HG02623 (cell line): ENCODE measurements around the gene SMYD2.
"Not testable (repeated sequence)": the region's sequence is repeated elsewhere in the genome, so short reads cannot be mapped to it uniquely, and the experiment has no call there.

ENCODE experiments used
- ATAC-seq: cut with Tn5 transposase; IDR thresholded peaks from one replicate; pipeline ENCODE4 v1.9.1; 2021; ENCODE audit warnings: moderate library complexity; ENCODE audit not compliant: unreplicated experiment

Gene SMYD2

DNA sequence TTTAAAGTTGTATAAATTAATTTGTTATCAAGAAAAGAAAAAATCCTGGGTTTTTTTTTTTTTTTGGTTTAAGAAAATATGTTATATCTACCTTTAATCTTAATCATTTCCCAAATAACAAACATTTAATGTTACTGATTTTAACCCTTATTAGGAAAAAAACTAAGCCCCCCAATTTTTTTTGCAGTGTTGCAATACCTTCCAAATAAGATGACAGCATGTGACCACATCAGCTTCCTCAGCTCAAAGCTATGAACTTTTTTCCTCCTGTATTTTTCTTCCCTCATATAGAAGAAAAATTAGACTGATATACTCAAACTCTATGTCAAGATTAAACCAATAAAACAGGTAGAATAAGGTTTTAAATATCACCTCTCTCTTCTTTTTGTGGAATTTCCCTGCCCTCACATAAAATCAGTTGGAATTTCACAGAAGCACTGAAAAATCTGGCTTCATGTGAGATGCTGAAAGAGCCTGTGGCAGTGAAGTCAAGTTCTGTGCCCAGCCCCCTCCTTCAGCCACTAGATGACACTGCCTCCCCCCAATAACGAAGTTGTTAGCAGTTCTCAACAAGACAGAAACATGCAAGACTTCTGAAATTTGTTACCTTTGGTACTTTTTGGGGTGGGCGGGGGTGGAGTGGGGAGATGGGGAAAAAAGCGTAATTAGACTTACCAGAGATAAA lies 9.6 kb upstream of the SMYD2 start:
- ATAC-seq: no peak

DNA sequence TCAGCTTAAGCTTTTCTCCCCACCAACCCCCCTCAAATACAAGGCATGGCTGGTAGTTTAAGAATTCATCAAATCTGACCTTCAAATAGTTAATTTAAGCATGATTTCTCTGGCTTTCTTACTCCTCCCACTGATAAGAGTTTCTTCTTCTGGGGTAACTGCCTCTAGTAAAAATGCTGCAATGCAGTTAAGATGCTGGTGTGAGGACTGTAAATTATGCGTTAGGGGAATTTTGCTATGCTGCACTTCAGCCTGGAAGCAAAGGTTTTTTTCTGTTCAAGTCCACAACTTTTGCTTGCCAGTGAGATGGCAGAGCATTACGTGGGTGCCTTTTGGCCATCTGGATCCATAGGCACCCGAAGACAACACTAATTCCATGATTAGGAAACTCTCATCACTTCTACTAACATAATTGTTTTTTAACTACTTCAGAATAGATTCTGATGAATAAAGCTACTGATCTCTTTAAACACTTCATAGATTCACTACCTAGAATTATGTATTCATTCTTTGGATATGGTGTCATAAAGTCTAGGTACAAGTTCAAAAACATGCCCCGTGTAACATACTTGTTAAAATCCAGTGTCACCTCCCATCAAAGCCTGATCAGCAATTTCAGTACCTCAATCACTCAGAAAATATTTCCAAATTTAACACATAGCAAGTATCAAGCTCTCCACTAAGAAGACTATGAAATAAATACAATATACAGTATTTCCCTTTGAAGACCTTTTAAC lies 8.8 kb upstream of the SMYD2 start:
- ATAC-seq: no peak

DNA sequence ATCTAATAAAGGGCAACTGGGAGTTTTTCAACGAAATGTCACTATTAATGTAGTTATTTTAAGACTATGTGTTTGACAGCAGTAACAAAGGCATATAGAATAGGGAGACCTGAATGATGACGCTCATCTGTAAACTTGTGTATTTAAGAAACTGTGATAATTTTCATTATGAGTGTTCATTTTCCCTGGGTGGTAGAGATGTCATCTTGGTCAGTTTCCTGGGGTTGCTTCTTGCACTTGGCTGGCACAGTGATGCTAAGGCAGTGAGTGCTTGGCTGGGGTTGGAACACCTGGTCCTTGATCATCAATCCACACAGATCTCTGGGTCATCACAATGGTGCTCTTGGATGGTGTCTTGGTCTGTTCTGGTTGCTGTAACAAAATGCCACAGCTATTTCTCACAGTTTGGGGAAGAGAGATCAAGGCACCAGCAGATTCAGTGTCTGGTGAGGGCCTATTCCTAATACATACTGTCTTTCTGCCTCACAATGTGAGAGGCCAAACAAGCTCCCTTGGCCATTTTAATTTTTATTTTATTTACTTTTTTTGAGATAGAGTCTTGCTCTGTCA lies 7.9 kb upstream of the SMYD2 start:
- no peak for ATAC-seq

DNA sequence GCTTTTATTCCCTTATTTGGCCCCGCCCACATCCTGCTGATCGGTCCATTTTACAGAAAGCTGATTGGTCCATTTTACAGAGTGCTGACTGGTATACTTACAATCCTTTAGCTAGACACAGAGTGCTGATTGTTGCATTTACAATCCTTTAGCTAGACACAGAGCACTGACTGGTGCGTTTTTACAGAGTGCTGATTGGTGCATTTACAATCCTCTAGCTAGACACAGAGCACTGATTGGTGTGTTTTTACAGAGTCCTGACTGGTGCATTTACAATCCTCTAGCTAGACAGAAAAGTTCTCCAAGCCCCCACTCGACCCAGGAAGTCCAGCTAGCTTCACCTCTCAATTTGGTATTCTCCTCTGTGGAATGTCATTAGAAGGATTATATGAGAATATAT lies 5.3 kb upstream of the SMYD2 start:
- ATAC-seq: not testable (repeated sequence)

DNA sequence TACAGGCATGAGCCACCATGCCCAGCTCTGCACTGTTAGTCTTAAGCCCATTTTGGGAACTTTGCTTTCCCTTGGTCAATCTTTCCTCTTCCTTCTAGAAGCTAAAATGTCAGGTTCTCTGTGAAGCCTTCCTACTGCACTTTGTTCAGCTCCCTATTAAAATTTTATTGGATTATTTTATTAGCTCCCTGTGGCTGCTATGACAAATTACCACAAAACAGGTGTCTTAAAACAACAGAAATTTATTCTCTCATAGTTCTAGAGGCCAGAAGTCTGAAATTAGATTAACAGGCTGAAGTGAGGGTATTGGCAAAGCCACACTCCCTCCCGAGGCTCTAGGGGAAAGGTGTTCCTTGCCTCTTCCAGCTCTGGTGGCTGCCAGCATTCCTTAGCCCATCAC lies 4.2 kb upstream of the SMYD2 start:
- ATAC-seq: no peak

DNA sequence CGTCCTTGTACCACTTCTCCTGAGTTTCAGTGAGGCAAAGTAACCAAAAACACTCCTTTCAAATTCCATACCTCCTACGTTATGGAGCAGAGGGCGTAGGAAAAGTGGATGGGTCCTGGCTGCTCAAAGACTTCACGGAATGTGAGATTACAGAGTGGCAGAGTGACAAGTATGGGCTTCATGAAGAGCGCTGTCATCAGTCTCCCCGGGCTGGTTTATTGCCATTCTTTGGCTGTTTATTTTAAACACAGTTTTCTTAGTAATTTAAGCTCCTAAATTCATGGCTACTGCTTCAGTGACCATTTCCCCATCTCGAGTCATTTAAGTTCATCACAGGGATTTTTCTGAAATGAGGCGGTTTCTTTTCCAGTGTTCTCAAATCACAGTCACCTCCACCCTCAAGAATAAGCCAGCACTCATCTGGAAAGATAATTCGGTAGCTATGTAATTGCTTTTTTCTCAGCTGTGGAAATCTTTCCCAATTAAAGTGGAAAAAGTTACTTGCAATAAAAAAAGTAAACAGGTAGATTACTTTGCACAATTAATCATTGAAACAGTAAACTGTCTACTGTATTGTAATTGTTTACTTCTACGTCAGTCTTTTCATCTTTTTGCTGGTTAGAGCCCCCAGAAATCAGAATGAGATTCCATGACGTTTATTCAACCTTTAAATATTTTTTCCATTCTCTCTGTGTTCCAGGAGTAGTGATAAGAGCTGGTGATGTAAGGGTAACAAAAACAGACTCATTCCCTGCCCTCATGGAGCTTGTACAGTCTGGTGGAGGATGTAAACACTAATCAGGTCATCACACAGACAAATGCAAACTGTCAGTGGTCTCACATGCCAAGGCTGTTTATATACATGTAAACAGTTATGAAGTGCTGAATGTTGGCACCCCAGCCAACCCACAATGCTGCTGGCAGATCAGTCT lies 3.0 kb upstream of the SMYD2 start:
- no peak for ATAC-seq

DNA sequence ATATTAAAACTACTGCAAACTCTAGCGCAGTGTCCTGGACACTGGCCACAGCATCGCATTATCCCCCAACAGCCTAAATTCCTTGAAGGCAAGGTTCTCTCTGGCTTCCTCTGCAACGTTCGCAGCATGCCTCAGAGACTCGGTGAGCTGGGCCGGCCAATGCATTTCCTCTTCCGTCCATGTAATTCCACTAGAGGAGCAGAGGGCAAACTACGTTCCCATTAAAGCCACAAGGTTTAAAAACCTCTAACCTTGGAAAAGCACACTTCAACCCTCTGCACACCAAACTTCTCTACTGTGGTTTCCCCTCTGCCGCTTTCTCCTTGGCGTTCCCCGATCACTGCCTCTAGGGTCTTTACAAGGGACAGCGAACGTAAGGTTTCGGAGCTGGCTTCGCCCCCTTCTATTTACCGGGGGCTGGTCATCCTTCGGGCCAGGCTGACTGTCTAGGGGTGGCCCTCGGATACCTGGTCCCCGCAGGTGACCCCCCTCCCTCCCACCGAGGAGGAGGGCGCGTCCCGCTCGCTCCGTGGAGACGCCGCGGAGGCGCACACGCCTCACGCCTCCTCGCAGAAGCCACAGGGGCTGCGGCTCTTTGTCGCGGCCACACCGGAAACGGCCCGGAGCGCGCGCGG lies 456 bp upstream of the SMYD2 start:
- peak; percentile 55 for ATAC-seq

DNA sequence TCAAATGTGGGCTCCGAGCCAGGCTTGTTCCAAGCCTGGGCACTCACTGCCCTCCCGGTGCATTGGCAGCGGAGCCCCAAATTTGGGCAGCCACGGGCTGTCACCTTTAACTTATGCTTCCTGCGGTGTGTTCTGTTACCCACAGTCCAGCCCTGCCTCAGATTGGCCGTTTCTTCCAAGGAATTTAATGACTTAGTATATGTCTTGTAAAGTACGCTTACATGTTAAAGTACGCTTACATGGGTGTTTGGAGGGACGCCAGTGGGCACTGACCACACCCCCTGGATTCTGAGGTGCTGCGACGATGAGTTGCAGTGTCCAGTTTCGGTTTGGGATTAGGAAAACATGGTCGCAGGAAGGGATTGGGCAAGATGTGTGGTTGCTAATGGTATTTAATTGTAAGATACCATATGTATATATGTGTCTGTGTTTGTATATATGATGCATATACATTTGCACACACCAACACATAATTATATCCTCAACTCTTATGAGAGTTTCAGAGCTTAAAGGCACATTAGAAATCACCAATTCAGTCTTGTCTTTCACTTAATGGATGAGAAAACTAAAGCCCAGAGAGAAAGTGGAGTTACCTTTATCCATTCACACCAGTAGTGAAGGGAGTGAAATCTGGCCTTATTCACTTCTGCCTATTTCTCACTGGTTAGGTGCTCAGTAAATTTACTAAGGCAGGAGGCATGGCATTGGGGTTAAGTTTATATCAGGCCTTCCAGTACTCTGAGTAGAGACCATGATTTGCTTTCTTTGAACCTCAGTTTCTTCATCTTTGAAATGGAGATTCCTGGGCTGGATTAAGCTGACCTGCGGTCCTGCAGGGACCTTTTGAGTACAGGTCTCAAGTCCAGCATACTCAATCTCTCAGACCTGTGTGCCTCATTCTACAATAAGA lies 1.0 kb downstream of the SMYD2 start:
- no peak for ATAC-seq

DNA sequence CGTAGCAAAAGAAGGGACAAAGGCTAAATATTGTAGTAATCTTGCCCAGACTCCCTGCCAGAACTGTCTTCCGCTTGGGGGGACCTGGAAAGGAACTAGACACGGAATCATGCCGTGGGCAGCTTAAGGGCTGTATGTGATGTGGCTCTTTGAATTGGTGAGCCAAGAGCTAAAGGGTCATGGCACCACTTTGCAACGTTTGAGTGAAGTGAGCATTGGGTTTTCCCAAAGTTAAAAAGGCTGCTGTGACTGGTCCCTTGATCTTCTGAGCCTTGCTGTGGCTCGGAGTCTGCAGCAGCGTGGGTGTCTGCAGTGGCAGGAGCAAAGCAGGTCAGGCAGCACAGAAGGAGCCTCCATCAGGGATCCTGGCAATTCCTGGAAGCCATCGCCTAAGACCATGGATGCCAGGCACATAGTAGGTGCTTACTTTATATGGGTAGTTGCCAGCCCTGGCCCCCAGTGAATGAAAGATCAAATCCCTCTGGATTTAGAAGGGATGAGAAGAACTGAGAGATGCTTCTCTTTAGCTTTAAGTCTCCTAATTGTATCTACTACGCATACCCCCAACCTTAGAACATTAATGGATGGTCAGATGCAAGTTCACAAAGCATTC lies 1.8 kb downstream of the SMYD2 start:
- no peak for ATAC-seq

DNA sequence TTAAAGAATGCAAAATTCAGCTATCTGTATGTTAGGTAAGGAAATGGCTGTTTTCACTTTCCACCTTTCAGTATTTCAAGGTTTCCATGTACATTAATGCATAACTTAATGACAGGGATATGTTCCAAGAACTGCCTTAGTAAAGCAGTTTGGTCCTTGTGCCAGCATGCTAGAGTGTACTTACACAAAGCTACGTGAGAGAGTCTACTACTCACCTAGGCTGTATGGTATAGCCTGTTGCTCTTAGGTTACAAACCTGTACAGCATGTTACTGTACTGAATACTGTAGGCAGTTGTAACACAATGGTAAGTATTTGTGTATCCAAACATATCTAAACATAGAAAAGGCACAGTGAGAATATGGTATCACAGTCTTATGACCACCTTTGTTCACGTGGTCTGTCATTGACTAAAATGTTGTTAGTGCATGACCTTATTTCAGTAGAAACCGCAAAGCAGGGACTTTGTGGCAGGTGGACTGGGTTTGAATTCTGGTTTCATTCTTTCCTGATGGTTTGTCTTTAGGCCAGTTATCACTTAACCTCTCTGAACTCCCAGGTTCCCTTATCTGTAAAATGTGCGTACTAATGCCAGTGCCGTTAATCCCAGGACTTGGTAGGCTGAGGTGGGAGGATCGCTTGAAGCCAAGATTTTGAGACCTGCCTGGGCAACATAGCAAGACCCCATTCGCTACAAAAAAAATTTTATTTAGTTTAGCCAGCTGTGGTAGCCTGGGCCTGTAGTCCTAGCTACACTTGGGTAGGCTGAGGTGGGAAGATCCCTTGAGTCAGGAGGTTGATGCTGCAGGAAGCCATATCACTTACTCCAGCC lies 4.9 kb downstream of the SMYD2 start:
- ATAC-seq: no peak

DNA sequence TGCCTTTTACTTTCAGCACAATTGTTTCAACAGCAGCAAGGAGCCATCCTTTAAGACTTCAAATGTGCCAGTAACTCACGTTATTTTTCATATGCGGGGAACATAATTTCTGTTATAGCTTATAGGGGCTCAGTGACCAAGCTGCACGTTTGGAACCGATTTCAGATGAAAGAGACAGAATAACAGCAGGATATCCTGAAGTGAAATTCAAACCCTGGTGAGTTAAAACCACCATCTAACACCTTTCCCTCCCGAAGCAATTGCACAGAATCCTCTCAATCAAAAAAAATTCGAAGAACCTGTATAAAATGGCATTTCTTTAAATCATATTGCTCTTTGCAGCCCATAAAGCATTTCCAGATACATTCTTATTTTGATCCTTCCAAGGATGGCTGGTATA lies 6.9 kb downstream of the SMYD2 start:
- ATAC-seq: no peak

DNA sequence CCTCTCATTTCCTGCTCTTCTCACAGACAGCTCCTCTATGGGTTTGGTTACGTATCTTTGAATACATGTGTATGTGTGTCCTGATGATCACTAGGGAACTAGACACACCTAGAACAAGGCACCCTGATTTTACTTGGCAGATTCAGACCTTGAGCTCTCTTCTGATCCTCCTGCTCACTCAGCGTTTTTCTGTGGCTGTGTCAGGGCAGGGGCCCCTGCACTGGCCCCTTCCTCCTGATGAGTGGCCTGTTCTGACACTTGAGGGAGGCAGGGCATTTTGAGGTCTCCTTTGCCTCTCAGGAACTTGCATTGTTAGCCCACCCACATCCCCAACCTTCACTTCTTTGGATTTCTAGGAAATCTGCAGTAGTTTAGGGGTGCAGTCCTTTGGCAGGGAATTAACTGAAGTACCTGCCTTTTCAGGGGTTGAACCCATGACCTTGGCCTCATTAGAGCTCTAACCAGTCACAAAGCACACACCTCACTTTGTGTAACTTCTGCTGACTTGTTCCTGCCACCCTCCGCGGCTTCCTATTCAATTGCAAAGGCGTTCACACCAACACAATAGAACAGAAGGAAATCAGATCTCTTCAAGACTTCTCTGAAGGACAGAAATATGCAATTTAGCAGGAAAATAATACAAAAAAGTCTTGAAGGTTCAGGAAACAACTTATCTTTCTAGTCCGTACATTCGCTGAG lies 8.8 kb downstream of the SMYD2 start:
- ATAC-seq: no peak

DNA sequence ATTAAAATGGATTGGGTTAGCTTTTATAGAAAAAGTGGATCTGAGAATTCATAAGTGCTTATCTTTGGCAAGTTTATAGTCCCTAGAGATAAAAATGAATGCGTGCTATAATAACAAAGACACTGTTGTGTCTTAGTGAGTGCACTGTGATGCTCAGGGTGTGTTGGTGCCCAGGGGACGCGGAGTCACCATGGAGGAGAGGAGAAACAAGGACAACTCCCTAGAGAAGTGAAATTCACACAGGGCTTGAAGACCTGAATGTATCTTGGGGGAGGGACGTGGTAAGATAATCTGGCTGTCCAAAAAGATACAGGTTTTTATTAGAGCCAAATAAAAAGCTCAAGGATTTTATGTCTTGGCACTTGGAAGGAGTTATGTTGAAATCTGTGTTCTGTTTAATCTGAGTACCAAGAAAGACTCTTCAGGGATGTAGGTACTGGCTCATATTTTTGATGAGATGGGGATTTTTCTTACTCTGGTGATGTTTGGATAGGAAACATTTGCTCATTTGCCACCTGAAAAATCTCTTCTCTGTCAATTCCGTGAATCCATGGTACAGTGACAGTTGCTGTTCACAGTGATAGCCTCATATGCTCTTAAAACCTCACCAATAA lies 9.6 kb downstream of the SMYD2 start:
- no peak for ATAC-seq

DNA sequence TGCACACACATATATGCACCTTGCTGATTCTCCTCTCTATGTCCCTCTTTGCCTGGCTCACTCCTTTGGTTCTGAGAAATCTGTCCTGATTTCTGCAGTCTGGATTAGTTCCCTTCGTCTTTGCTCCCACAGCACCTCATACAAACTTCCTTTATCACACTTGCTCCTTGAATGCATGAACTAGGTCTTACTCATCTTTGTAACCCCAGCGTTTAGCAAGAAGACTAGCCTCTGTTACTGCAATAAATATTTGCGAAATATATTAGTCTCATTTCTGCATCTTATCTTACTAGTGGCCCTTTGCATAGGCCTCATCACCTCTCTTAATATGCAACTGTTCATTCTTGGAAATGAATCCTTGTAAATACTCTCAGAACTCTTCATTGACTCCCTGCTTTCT lies 11.4 kb downstream of the SMYD2 start:
- ATAC-seq: no peak

DNA sequence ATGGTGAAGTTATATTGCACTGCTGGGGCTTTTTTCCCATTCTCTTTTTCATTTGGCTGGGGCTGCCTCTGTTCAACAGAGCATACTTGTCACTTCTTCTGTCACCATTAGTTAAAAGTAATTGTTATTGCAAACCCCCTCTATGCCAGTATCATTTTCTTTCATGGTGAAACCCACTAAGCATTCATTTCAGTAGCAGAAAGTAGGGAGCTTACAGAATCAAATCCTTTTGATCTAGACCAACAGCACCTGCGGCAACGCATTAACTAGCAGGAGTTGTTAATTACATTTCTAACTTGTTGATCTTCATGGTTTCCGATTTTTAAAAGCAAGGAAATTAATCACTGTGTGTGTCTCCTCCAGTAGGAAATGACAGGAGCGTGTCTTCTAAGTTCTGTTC lies 15.0 kb downstream of the SMYD2 start:
- no peak for ATAC-seq

DNA sequence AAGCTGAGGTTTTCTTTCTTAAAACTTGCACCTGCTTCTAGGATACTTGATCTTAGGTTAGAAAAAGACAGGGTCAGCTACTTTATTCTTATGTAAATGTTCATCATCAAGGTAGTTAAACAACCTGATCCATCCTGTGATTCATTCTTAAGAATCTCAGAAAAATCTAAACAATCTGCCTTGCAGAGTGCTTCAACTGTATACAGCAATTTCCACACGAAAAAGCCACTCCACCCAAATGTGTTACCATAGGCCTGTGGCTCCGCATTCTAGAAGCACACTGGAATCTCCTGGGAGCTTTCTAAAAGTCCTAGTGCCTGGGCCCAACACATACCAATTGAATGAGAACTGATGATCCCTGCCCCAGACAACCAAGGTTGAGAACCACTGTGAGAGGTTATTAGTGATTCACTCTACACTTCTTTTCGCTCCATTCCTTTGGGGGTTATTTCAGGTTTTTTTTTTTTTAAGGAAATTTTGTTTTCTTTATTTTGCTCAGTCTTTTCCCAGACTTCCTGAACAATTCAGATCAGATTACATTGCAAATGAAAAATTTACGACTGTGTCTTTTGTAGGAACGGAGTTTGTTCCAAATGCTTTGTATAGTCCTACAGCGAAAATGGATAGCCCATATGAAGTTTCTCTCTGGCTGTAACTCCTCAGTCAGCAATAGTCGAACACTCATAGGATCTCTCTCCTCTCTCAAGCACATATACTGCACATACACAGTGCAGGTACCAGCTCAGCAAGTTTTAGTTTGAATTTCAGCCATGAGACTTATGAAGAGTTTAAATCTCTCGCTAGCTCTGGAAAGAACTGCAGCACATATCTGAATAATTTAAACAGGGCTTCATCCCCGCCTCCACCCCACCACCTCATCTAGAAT lies 16.1 kb downstream of the SMYD2 start:
- no peak for ATAC-seq
